ENCODE results near the gene ARL14EPL.

The ARL14EPL gene

DNA sequence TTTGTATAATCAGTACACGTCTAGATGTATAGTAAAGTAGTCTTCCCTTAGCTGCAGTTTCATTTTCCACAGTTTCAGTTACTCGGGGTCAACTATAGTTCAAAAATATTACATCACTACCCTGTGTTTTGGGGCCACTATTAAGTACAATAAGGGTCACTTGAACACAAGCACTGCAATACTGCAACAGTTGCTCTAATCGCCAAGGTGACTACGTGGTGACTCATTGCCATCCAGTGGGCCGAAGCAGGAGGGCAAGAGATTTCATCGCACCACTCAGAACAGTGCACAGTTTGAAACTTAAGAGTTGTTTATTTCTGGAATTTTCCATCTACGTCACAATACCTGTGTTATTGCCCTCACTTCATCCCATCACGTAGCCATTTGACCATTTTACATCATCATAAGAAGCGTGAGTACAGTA lies at the start of gene ARL14EPL:
TSS of gene ARL14EPL (plus strand) at position 379 of the 424 bp plus-strand sequence. CDS start 18,994 bp downstream, outside the sequence.
- no peak for DNase-seq

DNA sequence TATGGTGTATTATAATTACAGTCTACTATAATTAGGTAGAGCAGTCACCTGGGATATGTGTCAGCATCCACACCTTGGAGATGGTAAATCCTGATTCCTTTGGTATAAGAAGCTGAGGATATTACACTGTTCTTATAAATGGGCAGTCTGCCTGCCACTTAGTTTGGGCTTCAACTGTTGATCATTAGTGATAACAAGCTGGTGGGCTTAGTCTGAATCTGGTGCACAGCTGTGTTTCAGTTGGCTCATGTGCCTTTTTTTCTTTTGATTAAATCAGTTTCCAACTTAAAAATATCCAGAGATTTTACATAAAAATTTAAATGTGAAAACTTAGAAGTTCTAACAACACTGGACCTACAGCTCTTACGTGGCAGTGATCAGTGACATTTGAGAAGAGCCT lies 48.8 kb upstream of the ARL14EPL start:
- DNase-seq: no peak

DNA sequence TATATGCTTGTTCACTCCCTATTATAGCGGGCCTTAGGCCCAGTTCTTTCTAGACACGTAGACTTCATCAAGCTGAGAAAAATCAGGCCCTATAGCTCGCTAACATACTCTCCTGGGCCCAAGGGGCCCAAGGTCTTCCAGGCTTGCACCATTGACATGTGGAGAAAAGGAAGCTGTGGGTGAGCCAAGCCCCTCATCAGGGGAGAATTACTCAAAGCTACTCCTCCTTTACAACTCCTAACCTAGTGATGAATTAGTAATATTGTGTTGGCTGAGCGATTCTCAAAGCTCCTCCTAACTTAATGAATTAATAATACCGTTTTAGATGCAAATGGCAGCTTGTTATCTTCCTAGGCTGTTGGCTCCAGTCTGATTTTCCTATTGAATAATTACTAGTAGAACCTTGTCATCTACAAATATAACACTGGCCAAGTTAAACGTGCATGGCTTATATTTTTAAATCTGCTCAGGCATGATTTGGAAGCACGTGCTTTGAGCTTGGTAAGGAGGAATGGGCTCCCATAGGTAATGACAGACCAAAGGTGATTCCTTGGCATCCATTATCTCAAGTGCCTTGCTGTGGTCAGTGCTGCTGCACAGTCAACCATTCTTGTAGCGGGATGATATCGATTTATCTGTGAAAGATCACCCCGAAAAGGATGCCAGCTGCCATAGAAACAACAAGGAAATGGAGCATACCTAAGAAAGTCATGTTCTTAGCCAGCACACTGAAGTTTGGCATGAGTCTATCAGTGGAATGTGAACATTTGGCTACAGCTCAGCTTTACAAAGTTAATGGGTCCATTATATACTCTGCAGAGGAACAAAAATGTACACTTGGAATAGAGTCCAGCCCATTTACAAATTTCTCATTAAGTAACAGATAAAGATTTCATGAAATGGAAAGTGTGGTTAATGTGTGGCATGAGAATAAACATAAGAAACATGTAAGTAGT lies 46.2 kb upstream of the ARL14EPL start:
- no peak for DNase-seq

DNA sequence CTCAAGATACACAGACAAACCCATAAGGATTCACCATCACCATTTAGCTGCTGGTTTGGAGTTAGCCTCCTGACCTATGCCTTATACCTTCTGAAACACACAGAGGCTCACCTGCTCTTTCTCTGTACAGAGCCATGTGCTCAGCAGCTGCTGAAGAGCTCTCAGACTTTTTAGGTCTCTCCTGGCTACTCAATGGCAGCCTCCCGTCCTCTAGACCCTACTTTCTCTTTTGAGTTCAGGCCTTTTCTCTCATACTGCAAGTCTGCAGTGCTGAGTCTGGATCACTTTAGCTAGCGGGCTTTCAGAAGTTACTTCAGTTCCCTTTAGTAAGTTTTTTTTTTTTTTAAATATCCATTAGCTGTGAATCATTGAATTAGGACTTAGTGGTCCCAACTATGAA lies 44.3 kb upstream of the ARL14EPL start:
- no peak for DNase-seq

DNA sequence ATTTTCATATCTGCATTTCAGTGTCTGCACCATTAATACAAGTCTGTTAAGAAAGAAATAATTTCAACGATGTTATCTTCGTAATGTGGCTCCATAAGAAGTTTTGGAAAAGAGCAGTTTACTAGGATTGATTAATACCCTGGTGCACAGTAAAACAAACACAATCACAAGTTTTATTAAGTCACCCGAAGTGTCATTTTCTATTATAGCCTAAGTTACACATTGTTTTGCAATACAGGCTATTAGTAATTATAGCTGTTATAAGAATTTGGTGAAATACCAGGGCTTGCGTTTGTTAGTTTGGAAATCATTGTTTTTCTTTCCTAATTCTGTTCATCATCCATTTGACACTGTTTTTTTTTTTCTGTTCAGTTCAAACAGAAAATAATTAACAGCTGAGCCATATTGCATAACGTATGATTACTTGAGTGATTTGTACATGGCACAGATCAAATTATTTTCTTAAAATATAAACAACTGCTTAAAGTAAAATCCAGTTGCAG lies 39.4 kb upstream of the ARL14EPL start:
- no peak for DNase-seq

DNA sequence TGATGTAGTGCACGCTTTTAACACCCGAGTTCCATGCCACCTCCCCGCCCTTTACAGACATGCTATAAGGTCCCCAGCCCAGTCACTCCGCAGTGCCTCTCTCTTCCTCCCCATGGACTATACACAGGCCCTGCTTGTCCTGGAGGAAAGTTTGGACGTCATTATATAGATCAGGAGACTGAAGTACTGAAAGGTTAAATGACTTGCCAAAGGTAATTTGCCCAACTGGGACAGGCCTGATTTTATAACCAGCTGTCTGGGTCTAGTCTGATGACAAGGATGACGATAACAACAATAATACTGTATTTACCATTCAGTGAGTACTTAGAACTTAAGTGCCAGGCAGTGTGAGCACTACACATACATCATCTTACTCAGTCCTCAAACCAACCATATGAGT lies 36.9 kb upstream of the ARL14EPL start:
- no peak for DNase-seq

DNA sequence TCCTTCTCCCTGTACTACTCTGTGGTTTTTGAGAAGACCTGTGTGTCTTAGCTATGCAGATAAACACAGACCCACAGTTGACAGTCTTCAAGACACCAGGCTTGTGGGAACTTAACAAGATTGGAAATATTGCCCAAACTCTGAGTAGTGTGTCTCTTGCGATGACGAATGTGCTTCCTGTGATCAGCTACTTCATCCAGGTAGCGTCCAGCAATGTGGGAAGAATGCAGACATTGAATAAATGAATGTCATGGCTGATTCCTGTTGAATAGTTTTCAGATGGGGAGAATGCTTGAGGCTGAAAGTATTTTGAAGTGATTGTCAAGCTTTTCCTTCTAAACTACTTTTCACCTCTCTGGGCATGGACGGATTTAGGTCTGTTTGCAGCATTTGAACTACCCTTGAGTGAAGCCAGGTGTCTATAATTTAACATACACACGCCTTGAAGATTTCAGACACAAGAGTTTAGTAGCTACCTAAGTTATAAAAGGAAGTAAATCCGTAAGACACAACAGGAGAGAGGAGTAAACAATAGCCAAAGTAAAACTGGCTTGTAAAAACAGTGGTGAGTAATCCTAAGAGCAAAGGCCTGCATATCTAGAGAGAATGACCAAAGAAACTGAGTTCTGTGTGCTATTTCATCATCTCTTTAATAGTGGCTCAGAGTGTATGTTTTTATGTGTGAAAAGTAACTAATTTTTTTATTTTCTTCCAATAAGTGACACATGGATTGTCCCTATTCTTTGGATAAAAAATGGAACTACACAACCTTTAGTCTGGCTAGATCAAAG lies 30.0 kb upstream of the ARL14EPL start:
- no peak for DNase-seq

DNA sequence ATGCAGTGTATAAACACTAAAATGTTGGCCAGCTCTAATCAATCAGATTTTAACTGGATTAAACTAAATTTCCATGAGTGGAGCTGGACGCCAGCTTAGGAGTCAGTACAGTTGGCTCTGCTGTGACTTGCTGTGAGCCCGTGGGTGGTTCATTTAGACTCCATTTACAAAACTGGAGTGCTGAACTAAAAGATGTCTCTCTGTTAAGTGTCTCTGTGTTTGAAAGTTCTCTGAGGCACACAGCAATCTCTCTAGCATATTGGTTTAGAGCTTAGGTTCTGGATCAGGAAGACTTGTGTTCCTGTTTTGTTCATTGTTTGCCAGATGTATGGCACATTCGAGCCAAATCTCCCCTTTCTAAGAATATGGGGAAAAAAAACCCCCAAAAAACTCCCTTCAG lies 28.0 kb upstream of the ARL14EPL start:
- no peak for DNase-seq

DNA sequence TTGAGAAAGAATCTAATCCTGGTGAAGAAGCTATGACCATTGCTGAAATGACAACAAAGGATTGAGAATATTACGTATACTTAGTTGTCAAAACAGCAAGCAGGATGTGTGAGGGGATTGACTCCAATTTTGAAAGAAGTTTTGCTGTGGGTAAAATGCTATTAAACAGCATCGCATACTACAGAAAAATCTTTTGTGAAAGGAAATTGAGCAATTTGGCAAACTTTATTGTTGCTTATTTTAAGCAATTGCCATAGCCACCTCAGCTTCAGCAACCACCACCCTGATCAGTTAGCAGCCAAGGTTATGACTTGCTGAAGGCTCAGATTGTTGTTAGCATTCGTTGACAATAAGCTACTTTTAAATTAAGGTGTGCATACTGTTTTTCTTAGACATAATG lies 22.5 kb upstream of the ARL14EPL start:
- DNase-seq: no peak

DNA sequence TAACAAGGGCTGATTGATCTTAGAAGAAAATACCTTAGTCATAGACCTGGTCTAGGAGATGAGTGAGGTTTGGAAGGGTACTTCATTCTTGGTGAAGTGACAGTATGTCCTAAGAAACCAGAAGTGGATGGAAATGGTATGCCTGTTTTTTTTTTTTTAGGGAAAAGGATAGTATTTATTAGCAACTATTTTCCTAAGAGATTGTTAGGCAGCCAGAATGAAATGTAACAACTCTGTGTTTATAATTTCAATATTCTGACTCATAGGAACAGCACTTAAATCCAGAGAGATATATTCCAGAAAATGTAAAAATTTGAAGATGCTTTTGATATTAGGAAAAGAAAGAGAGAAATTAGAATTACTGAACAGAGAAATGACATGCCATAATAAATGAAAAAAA lies 21.2 kb upstream of the ARL14EPL start:
- no peak for DNase-seq

DNA sequence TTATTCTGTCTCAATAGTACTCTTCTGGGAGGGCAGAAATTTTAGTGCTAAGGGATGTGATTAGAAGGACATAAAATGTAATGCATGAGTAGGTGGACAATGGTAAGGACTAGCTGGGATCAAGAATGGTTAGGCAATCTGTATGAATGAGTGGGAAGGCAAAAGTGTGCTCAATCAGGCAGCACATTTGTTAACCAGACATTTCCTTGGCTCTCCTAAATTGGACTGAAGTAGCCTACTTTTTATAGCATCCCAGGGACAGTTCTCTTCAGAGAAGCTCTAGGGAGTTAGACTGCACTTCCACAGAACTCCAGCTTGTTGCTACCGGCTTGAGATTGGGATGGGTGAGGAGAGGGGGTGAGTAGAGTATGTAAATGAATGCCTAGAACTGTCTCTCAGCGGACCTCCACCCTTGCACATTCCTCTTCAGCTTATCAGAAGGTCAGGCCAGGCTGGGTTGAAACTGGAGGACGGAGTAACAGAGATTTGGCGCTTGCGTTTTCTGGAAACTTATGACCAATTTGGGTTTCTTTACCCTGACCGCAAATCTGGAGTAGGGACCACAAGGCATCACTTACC lies 19.0 kb upstream of the ARL14EPL start:
- DNase-seq: no peak

DNA sequence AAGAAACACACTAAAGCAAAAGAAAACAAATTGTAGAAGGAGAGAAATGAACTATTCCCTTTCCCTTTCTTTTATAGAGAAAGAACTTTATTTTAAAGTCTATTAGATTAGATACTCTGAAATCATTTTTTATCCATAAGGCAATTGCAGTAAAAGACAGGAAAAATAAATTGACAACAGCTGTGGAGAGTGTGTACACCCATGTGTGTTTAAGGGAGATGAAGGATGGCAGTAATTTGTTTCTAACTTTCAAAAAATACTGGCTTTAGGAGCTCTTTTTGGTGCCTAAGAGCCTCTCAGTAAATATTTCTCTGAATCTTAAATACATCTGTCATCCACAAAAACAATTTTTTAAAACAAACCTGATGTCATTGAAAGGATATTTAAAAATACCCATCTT lies 18.3 kb upstream of the ARL14EPL start:
- no peak for DNase-seq

DNA sequence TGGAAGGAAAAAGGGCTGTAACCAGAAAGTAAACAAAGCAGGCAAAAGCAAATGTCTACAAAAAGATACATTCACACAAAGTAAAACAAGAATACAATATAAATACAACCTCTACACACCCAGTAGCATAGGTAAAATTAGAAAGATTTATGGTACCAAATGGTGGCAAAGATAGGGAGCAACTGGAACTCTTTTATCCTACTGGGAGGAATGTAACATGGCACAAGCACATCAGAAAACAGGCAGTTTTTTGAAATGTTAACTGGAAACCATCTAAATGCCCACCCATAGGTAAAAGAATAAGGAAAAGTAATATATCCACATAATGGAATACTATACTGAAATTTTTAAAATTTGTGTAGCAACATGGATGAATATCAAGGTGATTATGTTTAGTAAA lies 8.7 kb upstream of the ARL14EPL start:
- DNase-seq: no peak

DNA sequence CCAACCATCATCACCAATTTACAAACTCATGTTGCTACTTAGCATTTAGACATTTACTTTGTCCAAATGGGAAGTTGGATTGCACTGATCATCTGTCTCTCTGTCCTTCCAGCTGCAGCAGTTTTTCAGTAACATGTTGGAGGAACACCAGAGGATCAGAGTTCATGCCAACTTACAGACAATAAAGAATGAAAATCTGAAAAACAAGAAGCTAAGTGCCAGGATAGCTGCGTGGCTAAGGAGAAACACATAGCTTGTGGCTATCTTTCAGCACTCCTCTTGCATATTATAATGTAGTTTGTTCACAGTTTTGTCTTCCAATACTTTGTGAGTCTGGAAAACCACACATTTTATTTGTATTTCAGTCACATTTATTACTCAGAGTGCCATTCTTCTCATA lies 6.4 kb upstream of the ARL14EPL start:
- DNase-seq: no peak

DNA sequence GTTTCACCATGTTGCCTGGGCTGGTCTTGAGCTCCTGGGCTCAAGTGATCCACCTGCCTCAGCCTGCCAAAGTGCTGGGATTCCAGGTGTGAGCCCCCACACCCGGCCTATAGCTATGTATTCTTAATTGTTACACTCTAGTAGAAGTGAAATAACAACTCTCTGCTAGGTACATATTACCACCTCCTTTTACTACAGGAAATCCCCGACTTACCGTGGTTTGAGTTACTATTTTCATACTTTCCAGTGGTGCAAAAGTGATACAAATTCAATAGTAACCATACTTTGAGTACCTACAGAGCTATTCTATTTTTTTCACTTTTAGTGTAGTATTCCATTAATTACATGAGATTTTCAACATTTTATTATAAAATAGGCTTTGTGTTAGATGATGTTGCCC lies 719 bp downstream of the ARL14EPL start:
- DNase-seq: no peak

DNA sequence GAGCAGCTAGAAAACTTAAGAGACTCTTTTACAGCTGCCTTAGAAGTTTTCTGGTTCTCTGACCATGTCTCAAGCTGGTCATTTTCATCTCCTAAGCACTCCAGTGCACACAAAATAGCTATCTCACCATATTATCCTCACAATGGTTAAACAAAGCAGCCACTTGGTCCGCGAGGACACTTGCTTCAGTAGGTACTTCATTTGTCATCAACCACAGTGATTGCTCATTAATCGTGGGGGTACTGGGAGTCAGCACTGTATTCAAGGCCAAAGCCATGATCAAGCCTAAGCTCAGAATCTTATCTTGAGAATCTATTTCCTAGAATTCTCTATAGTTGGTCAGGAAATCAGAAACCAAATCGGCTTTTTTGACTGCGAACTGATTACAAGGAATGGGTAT lies 2.9 kb downstream of the ARL14EPL start:
- DNase-seq: no peak

DNA sequence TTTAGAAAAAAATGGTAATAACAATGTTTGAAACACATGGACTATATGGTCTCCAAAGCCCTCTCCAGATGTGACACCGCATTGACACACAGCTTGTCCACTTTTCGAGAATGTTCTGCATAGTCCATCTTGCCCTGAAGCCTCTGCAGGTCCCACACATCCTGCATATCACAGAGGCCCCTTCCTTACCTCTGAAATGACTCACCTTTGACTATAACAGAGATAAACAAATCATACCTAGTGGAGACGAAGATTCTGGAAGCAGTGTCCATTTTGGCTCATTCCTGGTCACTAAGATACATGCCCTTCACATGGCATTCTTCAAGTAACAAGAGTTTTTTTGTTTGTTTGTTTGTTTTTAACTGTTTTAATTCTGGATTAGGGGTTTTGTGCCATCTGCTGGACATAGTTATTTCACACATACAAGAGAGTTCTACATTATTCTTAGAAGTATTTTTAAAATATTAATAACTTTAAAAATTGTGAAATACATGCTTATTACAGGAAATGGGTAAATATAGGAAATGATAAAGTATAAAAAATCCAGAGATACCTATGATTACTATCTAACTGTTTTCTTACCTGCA lies 5.1 kb downstream of the ARL14EPL start:
- no peak for DNase-seq

DNA sequence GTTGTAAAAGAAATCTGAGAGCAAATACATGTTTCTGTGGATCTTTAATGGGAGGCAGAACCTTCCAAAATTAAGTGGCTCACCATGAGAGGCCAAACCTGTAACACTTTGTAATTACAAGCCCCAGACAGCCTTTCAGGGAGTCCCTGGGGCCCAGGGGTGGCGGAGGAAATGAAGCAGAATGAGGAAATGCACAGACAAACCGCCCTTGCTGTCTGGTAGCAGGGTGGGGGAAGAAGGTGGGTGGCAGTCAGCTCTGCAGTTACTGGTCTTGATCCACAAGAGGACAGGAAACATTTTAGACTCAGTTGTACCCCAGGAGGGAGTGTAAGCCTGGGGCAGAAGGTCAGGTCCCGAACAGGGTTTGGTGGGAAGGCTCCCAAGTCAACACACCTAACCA lies 6.5 kb downstream of the ARL14EPL start:
- DNase-seq: no peak

DNA sequence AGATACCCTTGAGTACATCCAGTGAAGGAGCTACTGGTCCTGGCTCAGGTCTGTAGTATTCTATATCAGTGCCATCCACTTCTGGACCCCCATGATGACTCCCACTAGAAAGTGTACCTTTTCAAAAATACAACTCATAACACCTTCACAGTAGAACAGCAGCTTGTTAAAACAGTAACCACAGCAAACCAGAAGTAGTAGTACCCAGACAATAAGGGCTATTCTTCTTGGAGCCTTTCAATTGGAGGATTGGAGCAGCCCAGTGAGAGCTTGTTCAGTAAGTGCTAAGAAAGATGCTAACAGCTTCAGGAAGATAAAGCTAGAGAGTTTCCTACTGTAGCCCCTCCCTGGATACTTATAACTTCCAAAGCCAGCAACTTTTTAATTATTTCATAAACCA lies 10.1 kb downstream of the ARL14EPL start:
- no peak for DNase-seq

DNA sequence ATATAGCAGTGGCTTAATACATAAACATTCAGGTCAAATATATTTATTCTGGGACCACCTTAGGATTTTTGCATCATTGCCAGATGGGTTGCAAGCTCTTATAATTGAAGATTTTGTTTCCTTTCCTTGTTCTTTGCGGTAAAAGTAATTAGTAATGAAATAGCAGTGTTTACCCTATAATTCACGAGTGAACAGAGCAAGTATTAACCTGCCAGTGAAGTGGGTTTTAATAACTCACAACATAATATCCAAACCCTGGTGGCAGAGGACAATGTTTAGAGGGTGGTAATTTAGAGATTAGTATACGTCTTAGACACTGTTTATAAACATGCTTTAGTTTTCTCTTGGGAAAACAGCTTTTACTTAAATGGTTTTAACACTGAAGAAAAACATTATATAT lies 11.8 kb downstream of the ARL14EPL start:
- no peak for DNase-seq

DNA sequence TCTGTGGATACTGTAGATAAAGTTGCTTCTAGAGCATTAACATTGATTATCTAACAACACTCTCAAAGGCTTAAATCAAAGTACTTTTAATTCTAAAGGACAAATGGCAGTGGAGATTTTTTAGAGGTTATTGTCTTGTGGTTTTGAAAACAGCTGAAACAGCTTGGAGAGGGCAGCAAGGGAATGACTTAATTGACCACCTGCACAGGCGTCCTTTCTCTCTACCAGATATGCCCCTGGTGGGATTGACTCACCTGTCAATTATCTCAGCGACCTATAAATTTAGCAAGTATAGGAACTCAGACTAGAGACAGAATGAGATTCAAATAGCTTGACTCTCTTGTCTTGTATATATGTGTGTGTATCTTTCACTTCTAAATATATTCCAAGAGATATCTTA lies 13.5 kb downstream of the ARL14EPL start:
- DNase-seq: no peak

DNA sequence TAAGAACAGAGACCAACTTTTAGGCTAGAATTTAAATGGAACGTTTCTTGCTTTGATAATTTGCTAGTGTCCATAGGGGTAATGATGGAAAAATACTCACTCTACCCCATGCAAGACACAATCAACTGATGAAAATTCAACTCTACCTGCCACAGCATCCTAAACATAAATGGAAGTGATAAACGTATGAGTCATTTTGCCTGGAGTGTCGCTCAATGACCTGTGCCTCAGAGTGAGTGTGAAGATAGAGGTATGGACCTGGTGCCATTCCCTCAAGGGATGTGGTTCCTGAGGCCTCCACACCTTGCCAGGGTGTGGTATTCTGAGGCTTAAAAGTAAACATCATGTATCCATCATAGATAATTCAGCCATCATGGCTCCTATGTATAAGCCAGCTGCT lies 14.0 kb downstream of the ARL14EPL start:
- DNase-seq: no peak

DNA sequence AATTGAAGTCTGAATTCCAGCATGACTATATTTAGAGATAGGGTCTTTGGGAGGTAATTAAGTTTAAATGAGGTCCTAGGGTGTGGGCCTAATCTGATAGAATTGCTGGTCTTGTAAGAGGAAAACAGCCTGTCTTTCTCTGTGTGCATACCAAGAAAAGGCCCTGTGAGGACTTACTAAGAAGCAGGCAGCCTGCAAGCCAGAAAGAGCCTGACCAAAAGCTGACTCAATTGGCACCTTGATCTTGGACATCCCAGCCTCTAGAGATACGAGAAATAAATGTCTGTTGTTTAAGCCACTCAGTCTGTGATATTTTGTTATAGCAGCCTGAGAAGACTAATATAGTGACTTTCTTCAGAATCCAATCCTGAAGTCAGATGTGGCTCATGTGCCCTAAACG lies 14.6 kb downstream of the ARL14EPL start:
- DNase-seq: no peak
